Subcutaneous abdominal adipose tissue (tissue), 5 donors: ENCODE measurements around the gene CCNY.

Experiments
- H3K27ac ChIP-seq: one replicate; pipeline ENCODE4 v1.7.0; 2013; ENCODE audit warnings: low read depth, mild to moderate bottlenecking, inconsistent platforms, low read length, moderate library complexity
- H3K27me3 ChIP-seq, 5 donors: one replicate each; pipeline ENCODE4 v1.7.0; 2013; ENCODE audit warnings: low read length in 5 of 5, inconsistent platforms in 1 of 5; ENCODE audit not compliant: control insufficient read depth in 5 of 5, insufficient read depth in 4 of 5
- H3K36me3 ChIP-seq, 5 donors: one replicate each; pipeline ENCODE4 v1.7.0; 2013; ENCODE audit warnings: low read length in 5 of 5; ENCODE audit not compliant: control insufficient read depth in 5 of 5, insufficient read depth in 5 of 5
- H3K4me1 ChIP-seq, 5 donors: one replicate each; pipeline ENCODE4 v1.7.0; 2013; ENCODE audit warnings: low read length in 5 of 5, mild to moderate bottlenecking in 3 of 5, moderate library complexity in 1 of 5; ENCODE audit not compliant: control insufficient read depth in 5 of 5, insufficient read depth in 5 of 5
- H3K4me3 ChIP-seq, 5 donors: one replicate each; pipeline ENCODE4 v1.7.0; 2013; ENCODE audit warnings: low read length in 5 of 5, low read depth in 1 of 5
- H3K9ac ChIP-seq, 5 donors: one replicate each; pipeline ENCODE4 v1.7.0; 2013; ENCODE audit warnings: low read length in 5 of 5, mild to moderate bottlenecking in 4 of 5, moderate library complexity in 3 of 5
- H3K9me3 ChIP-seq, 5 donors: one replicate each; pipeline ENCODE4 v1.7.0; 2013; ENCODE audit warnings: low read length in 5 of 5; ENCODE audit not compliant: control insufficient read depth in 5 of 5
- donor health status: healthy.
- donor health status: healthy.
- donor health status: healthy.
- donor health status: healthy.
- donor health status: healthy.

Gene CCNY

GRCh38 chr10:35594115-35595079, 258.1 kb downstream of the CCNY start:
- Histone ChIP-seq H3K9ac (no peak overlapping the region), H3K4me1 (no peaks in the 10 kb centered on the region), H3K36me3 (no peaks in the 10 kb centered on the region), H3K4me3 (no peak overlapping the region), H3K9me3 (peaks cover 0 to 9% (median 0%) of the 10 kb centered on the region in 5 donors), H3K27ac (no peak overlapping the region), H3K27me3 (peaks cover 0 to 3% (median 0%) of the 10 kb centered on the region in 5 donors)

- Histone ChIP-seq H3K36me3 (no peaks in the 10 kb centered on the region), H3K4me1 (no peaks in the 10 kb centered on the region), H3K27ac (no peak overlapping the region), H3K9me3 (peaks cover 0 to 9% (median 0%) of the 10 kb centered on the region in 5 donors), H3K4me3 (no peak overlapping the region), H3K9ac (no peak overlapping the region), H3K27me3 (peaks cover 0 to 3% (median 0%) of the 10 kb centered on the region in 5 donors)
These were observed 258.8 kb downstream of the CCNY start for GRCh38 chr10:35595106-35595505.

GRCh38 chr10:35598379-35598778, 262.1 kb downstream of the CCNY start:
- Histone ChIP-seq H3K36me3 (no peaks in the 10 kb centered on the region), H3K9me3 (peaks cover 0 to 7% (median 0%) of the 10 kb centered on the region in 5 donors), H3K4me1 (no peaks in the 10 kb centered on the region), H3K27me3 (peaks cover 0 to 8% (median 0%) of the 10 kb centered on the region in 5 donors), H3K9ac (no peak overlapping the region), H3K27ac (no peak overlapping the region), H3K4me3 (no peak overlapping the region)

- H3K27ac ChIP-seq: no peak overlapping the region
- no peak overlapping the region for H3K4me3 ChIP-seq
- H3K27me3 ChIP-seq: peaks cover 0 to 8% (median 0%) of the 10 kb centered on the region in 5 donors
- H3K9me3 ChIP-seq: peaks cover 0 to 7% (median 0%) of the 10 kb centered on the region in 5 donors
- no peak overlapping the region for H3K9ac ChIP-seq
- no peaks in the 10 kb centered on the region for H3K36me3 ChIP-seq
- no peaks in the 10 kb centered on the region for H3K4me1 ChIP-seq
These were observed 263.9 kb downstream of the CCNY start for GRCh38 chr10:35600193-35600592.

GRCh38 chr10:35605191-35605590, 268.9 kb downstream of the CCNY start, which contains the start of gene GJD4:
TSS of gene GJD4 (plus strand) at chr10:35605341. CDS start at chr10:35605568, 227 bp downstream.
- Histone ChIP-seq H3K36me3 (no peaks in the 10 kb centered on the region), H3K4me1 (peaks cover 0 to 11% (median 10%) of the 10 kb centered on the region in 5 donors), H3K27me3 (peaks cover 7 to 23% (median 18%) of the 10 kb centered on the region in 5 donors), H3K9me3 (peaks cover 0 to 10% (median 0%) of the 10 kb centered on the region in 5 donors), H3K9ac (no peak within 1 kb of the TSS), H3K27ac (no peak within 1 kb of the TSS), H3K4me3 (no peak within 1 kb of the TSS)

GRCh38 chr10:35606430-35606829, 270.1 kb downstream of the CCNY start:
- peaks cover 0 to 11% (median 10%) of the 10 kb centered on the region in 5 donors for H3K4me1 ChIP-seq
- no peaks in the 10 kb centered on the region for H3K36me3 ChIP-seq
- H3K4me3 ChIP-seq: no peak overlapping the region
- peaks cover 0 to 4% (median 0%) of the 10 kb centered on the region in 5 donors for H3K9me3 ChIP-seq
- no peak overlapping the region for H3K9ac ChIP-seq
- H3K27ac ChIP-seq: no peak overlapping the region
- peaks cover 7 to 27% (median 21%) of the 10 kb centered on the region in 5 donors for H3K27me3 ChIP-seq

GRCh38 chr10:35607475-35608327, 271.4 kb downstream of the CCNY start:
- H3K27ac ChIP-seq: no peak overlapping the region
- peaks cover 7 to 32% (median 21%) of the 10 kb centered on the region in 5 donors for H3K27me3 ChIP-seq
- peak overlapping the region; percentile 57 to 69 (median 60) for H3K4me3 ChIP-seq
- H3K36me3 ChIP-seq: no peaks in the 10 kb centered on the region
- peaks cover 0 to 11% (median 10%) of the 10 kb centered on the region in 5 donors for H3K4me1 ChIP-seq
- peaks cover 0 to 2% (median 0%) of the 10 kb centered on the region in 5 donors for H3K9me3 ChIP-seq
- peak overlapping the region in 2 of 5 donors; percentile 3 to 52 for H3K9ac ChIP-seq

- Histone ChIP-seq H3K27ac (no peak overlapping the region), H3K27me3 (peaks cover 8 to 32% (median 21%) of the 10 kb centered on the region in 5 donors), H3K9me3 (peaks cover 0 to 2% (median 0%) of the 10 kb centered on the region in 5 donors), H3K4me1 (peaks cover 0 to 11% (median 10%) of the 10 kb centered on the region in 5 donors), H3K36me3 (no peaks in the 10 kb centered on the region), H3K9ac (no peak overlapping the region), H3K4me3 (peak overlapping the region in 4 of 5 donors; percentile 57 to 69 (median 60))
These were observed 272.0 kb downstream of the CCNY start for GRCh38 chr10:35608328-35608672.

- Histone ChIP-seq H3K27me3 (peaks cover 12 to 38% (median 21%) of the 10 kb centered on the region in 5 donors), H3K27ac (no peak overlapping the region), H3K9me3 (peaks cover 0 to 2% (median 0%) of the 10 kb centered on the region in 5 donors)
These were observed 275.4 kb downstream of the CCNY start for GRCh38 chr10:35611750-35612149.

More at GRCh38 chr10:35611750-35612149, 275.4 kb downstream of the CCNY start:
- Histone ChIP-seq H3K4me1 (peaks cover 0 to 11% (median 10%) of the 10 kb centered on the region in 5 donors), H3K36me3 (no peaks in the 10 kb centered on the region), H3K4me3 (no peak overlapping the region), H3K9ac (no peak overlapping the region)
